Mucosa of descending colon (tissue), 3 donors: ENCODE results near the gene OR51B5. TPM values are rescaled to one million over a fixed set of nuclear protein-coding genes. Genes with fewer than 3 reads are reported as not detected.
"Not testable (repeated sequence)": the region's sequence is repeated elsewhere in the genome, so short reads cannot be mapped to it uniquely, and the experiment has no call there.

Experiments
- ATAC-seq: fragments of 200-7000 bp; cut with Tn5 transposase; one replicate; pipeline ENCODE4 v1.9.1; 2020; ENCODE audit warnings: mild to moderate bottlenecking, moderate library complexity
- DNase-seq, 3 donors: peaks; one replicate each; pipeline ENCODE4 v3.0.0-alpha.2; 2020
- H3K36me3 ChIP-seq: fragments of 200-600 bp; one replicate; pipeline ENCODE4 v1.8.0; 2021; ENCODE audit warnings: low read depth, mild to moderate bottlenecking
- H3K4me1 ChIP-seq: fragments of 200-600 bp; one replicate; pipeline ENCODE4 v1.8.0; 2021; ENCODE audit warnings: low read depth, mild to moderate bottlenecking
- H3K4me3 ChIP-seq: fragments of 200-600 bp; one replicate; pipeline ENCODE4 v1.8.0; 2021; ENCODE audit warnings: mild to moderate bottlenecking
- H3K9me3 ChIP-seq: fragments of 200-600 bp; one replicate; pipeline ENCODE4 v1.8.0; 2021; ENCODE audit warnings: mild to moderate bottlenecking
- CTCF ChIP-seq: fragments of 200-600 bp; IDR thresholded peaks from one replicate; pipeline ENCODE4 v1.8.0; 2022; ENCODE audit warnings: antibody characterized with exemption, mild to moderate bottlenecking
- intact Hi-C, 2 donors: fragments of 100-400 bp; cut with DNase I in 1 of 2; cut with micrococcal nuclease in 1 of 2; formaldehyde crosslinking; loops; one replicate each; pipeline versions ENCODE4 v1.11.0 to v1.11.1; 2022; cut with DNase I, micrococcal nuclease
- total RNA-seq, 3 donors: library from RNA; stranded (reverse); fragmentation: NEBNext Ultra II Directional in 2 of 3; extraction: Animal tissue kit (Norgen Biotek cat#: 25700) in 2 of 3; gene quantifications; one replicate each; pipeline versions ENCODE4 v1.2.1 to v1.2.4, GENCODE V29; 2021 to 2023
- donor health status: DM: no; HTN: no; CAD: no; lungs with moderate emphysema.
- donor health status: DM: no; HTN: no; CAD: no.
- donor health status: DM: no; HTN: yes; CAD: no.

Gene OR51B5
- total RNA-seq, 3 donors from 2014 or later: not detected

- intact Hi-C loops: no loop called here
- ATAC-seq: no peak
- H3K4me3 ChIP-seq: no peak overlapping the region
- no peaks in the 10 kb centered on the region for H3K4me1 ChIP-seq
- no peaks in the 10 kb centered on the region for H3K36me3 ChIP-seq
- no peak for DNase-seq
- no peaks in the 10 kb centered on the region for H3K9me3 ChIP-seq
- TF ChIP-seq CTCF: no peak
Measured at GRCh38 chr11:5317292-5317691, 26.0 kb downstream of the OR51B5 start.

- H3K4me3 ChIP-seq, intact Hi-C loops, DNase-seq, ATAC-seq, H3K4me1 ChIP-seq, H3K36me3 ChIP-seq, H3K9me3 ChIP-seq: not testable (repeated sequence)
Measured at GRCh38 chr11:5313326-5314023, 29.8 kb downstream of the OR51B5 start.

- intact Hi-C loops: no loop called here
- Histone ChIP-seq H3K4me3 (no peak overlapping the region), H3K4me1 (no peaks in the 10 kb centered on the region), H3K36me3 (no peaks in the 10 kb centered on the region), H3K9me3 (no peaks in the 10 kb centered on the region)
- ATAC-seq (no peak), DNase-seq (no peak)
- TF ChIP-seq CTCF: no peak
Measured at GRCh38 chr11:5310423-5310822, 32.9 kb downstream of the OR51B5 start.

GRCh38 chr11:5307256-5308019 is 35.9 kb downstream of the OR51B5 start:
- Histone ChIP-seq H3K9me3 (no peaks in the 10 kb centered on the region), H3K4me3 (no peak overlapping the region), H3K4me1 (no peaks in the 10 kb centered on the region), H3K36me3 (no peaks in the 10 kb centered on the region)
- ATAC-seq (no peak), DNase-seq (no peak)
- TF ChIP-seq CTCF: no peak
- intact Hi-C loops: no loop called here

- intact Hi-C loops: no loop called here
- no peak for ATAC-seq
- no peaks in the 10 kb centered on the region for H3K36me3 ChIP-seq
- no peaks in the 10 kb centered on the region for H3K9me3 ChIP-seq
- DNase-seq: no peak
- H3K4me3 ChIP-seq: no peak overlapping the region
- no peak for TF ChIP-seq CTCF
- H3K4me1 ChIP-seq: no peaks in the 10 kb centered on the region
Measured at GRCh38 chr11:5304046-5304445, 39.3 kb downstream of the OR51B5 start.

- no peaks in the 10 kb centered on the region for H3K36me3 ChIP-seq
- no peak for TF ChIP-seq CTCF
- DNase-seq (no peak), ATAC-seq (no peak)
- intact Hi-C loops: no loop called here
- H3K4me3 ChIP-seq: no peak overlapping the region
- no peaks in the 10 kb centered on the region for H3K9me3 ChIP-seq
- no peaks in the 10 kb centered on the region for H3K4me1 ChIP-seq
Measured at GRCh38 chr11:5303626-5304025, 39.7 kb downstream of the OR51B5 start.
